HG03135 (cell line): Measurements from ENCODE around the gene LAMA2.

Source experiments
- ATAC-seq: cut with Tn5 transposase; IDR thresholded peaks from one replicate; pipeline ENCODE4 v1.9.1; 2021; ENCODE audit warnings: mild to moderate bottlenecking, moderate library complexity; ENCODE audit not compliant: unreplicated experiment

LAMA2 gene, protein sequence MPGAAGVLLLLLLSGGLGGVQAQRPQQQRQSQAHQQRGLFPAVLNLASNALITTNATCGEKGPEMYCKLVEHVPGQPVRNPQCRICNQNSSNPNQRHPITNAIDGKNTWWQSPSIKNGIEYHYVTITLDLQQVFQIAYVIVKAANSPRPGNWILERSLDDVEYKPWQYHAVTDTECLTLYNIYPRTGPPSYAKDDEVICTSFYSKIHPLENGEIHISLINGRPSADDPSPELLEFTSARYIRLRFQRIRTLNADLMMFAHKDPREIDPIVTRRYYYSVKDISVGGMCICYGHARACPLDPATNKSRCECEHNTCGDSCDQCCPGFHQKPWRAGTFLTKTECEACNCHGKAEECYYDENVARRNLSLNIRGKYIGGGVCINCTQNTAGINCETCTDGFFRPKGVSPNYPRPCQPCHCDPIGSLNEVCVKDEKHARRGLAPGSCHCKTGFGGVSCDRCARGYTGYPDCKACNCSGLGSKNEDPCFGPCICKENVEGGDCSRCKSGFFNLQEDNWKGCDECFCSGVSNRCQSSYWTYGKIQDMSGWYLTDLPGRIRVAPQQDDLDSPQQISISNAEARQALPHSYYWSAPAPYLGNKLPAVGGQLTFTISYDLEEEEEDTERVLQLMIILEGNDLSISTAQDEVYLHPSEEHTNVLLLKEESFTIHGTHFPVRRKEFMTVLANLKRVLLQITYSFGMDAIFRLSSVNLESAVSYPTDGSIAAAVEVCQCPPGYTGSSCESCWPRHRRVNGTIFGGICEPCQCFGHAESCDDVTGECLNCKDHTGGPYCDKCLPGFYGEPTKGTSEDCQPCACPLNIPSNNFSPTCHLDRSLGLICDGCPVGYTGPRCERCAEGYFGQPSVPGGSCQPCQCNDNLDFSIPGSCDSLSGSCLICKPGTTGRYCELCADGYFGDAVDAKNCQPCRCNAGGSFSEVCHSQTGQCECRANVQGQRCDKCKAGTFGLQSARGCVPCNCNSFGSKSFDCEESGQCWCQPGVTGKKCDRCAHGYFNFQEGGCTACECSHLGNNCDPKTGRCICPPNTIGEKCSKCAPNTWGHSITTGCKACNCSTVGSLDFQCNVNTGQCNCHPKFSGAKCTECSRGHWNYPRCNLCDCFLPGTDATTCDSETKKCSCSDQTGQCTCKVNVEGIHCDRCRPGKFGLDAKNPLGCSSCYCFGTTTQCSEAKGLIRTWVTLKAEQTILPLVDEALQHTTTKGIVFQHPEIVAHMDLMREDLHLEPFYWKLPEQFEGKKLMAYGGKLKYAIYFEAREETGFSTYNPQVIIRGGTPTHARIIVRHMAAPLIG (N-terminal part only)

DNA sequence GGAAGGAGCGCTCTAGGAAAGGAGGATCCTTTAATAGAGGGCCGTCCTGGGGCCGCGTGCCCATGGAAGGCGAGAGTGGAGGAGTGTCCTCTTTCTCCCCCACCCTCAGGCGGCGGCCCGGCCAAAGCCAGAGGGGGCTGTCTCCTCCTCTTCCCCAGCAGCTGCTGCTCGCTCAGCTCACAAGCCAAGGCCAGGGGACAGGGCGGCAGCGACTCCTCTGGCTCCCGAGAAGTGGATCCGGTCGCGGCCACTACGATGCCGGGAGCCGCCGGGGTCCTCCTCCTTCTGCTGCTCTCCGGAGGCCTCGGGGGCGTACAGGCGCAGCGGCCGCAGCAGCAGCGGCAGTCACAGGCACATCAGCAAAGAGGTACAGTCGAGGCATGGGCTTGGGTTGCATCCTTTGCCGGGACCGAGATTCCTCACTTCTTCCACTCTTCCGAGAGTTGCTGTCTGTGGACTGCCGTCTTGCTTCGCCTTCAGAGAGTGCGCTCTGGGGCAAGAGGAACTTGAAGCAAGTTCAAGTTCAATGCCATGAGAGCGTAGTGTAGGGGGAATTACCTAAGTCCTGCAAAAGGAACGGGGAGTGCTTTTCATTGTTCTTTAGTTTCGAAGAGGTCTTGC lies at the start of gene LAMA2:
Gene LAMA2 (plus strand): TSS at position 148 of the 621 bp plus-strand sequence. CDS start 108 bp downstream, at position 256.
- no peak for ATAC-seq

DNA sequence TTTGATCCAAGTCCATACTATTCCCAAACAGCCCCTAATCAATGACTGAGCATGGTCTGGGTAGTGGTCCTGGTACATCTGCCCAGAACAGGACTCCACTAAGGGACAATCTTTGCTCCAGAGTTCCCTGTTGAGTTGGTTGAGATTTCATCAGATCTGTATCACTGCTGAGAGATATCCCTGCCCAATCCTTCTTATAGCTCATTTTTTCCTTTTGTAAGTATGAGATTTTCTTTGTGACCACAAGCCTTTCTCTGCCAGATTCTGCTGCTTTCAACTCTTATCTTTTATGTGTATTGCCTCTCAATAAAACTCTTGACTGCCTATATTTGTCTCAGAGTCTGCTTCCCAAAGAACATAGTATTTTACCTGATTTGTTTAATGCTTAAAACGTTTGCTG lies 46.2 kb upstream of the LAMA2 start:
- ATAC-seq: no peak

DNA sequence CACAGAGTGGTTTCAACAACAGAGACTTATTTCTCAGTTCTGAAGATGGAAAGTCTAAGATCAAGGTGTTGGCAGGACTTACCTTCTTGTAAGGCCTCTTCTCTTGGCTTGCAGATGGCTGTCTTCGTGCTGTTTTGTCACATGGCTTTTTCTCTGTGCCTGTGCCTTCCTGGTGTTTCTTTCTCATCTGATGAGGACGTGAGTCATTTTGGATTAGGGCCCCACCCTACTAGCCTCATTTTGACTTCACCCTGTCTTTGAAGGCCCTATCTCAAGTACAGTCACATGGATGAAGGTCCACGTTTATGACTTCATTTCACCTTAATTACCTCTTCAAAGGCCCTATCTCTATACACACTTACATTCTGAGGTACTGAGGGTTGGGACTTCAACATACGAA lies 41.4 kb upstream of the LAMA2 start:
- ATAC-seq: no peak

DNA sequence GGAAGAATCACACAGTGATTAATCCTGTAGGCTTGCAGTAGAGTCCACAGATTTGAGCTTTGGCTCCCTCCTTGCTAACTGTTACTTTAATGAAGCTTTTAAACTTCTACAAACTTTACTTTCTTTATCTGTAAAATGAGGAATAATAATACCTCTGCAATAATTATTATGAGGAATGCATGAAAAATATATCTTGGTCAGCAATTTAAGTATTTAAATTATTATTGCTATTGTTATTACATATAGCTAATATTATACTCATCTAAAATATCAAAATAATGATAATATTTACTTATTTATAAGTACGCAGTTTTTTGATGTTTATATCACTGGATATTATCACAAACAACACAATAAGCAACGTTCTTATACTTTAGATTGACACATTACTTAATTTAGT lies 38.3 kb upstream of the LAMA2 start:
- no peak for ATAC-seq

GRCh38 chr6:128847431-128848210 lies 35.3 kb upstream of the LAMA2 start:
- no peak for ATAC-seq

DNA sequence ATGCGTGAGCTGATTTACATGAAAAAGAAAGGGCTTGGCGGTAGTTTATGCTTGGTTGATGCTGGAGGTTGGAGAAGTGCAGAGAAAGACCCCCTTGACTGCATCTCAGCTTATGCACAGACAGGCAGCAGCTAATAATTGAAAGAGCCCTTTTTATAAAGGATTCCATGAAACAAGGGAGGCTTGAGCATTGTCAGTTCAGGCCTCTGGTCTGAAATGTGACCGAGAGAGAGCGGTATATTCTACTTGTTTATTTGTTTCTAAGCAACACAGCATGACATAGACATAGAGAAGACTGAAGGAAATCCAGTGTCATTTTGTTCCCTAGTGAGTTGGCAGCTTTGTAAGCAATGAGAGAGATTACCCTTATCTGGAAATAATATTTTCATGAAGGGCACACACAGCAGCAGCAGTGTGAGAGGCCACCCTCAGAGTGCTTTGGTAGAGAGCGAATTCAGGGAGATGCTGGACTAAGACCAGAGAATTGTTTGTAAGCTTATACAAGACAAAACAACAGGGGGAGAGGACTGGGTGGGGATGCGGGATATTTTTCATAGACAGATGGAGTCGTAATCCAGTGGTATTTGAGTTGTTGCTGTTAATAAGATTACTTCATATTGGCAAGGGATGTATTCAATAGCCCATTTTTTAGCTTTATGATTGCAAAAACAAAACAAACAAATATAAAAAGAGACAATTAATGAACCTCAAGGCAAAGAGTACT lies 34.6 kb upstream of the LAMA2 start:
- ATAC-seq: no peak

DNA sequence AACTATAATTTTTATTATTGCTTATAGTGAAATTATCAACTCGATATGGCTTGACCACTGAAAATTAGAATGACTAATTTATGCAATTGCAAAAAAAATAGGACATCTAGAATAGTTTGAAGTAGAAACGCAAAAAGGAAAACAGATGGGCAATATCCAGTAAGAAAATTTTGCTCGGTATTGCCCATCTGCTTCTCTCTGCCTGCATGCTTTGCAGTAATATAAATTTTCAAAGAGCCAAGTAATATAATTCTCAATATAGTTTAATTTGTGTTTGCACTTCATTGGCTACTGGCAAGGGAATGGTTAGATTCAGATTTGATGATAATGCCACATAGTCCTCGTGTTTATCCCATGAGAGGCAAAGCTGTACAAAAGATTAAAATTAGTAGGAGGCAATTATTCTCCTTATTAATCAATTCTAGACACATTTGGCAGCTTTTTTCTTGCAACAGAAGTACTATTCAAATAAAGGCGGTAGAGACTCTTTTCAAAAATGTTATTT lies 27.3 kb upstream of the LAMA2 start:
- ATAC-seq: no peak

GRCh38 chr6:128857806-128858205 lies 25.1 kb upstream of the LAMA2 start:
- no peak for ATAC-seq

DNA sequence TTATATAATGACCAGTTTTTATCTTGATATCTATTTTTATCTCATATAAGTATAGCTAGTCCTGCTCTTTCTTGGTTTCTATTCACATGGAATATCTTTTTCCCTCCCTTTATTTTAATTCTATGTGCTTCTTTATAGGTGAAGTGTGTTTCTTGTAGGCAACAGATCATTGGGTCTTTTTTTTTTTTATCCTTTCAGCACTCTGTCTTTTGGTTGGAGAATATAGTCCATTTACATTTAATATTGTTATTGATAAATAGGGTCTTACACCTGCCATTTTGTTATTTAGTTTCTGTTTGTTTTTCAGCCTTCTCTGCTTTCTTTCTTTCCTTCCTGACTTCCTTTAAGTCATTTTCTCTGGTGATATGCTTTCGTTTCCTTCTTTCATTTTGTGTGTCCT lies 22.2 kb upstream of the LAMA2 start:
- no peak for ATAC-seq

GRCh38 chr6:128863983-128864382 lies 19.0 kb upstream of the LAMA2 start:
- no peak for ATAC-seq

- no peak for ATAC-seq
These were observed 12.2 kb upstream of the LAMA2 start for GRCh38 chr6:128870746-128871145.

DNA sequence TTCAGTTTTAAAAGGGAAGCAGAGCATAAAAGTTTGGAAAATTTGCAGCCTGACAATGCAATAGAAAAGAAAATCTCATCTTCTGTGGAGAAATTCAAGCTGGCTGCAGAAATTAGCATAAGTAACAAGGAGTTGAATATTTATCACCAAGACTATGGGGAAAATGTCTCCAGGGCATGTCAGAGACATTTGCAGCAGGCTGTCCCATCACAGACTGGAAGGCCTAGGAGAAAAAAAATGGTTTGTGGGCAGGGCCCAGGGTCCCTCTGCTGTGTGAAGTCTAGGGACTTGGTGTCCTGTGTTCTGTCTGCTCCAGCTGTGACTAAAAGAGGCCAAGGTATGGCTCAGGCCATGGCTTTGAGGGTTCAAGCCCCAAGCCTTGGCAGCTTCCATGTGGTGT lies 8.1 kb upstream of the LAMA2 start:
- no peak for ATAC-seq

GRCh38 chr6:128882560-128882959 lies 378 bp upstream of the LAMA2 start:
- ATAC-seq: no peak

- no peak for ATAC-seq
These were observed 968 bp downstream of the LAMA2 start for GRCh38 chr6:128883906-128884305.

DNA sequence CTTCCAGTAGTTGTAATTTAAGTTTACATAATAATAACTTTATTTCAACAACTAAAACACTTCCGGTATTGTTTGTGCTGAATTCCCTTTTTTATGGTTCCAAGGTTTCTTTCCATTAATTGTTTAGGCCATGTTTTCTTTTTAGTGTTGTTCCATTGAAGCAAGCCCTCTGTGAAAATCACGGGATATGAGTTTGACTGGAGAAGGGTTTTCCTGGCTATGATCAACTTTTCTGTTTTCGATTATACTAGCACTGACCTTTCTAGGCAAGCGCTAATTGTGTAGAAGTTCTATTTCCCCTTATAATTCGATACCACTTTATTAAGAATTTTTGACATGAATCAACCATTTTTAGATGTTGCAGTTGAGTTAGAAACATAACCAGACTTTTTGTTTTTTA lies 2.4 kb downstream of the LAMA2 start:
- ATAC-seq: no peak

- no peak for ATAC-seq
These were observed 3.8 kb downstream of the LAMA2 start for GRCh38 chr6:128886706-128887105.

DNA sequence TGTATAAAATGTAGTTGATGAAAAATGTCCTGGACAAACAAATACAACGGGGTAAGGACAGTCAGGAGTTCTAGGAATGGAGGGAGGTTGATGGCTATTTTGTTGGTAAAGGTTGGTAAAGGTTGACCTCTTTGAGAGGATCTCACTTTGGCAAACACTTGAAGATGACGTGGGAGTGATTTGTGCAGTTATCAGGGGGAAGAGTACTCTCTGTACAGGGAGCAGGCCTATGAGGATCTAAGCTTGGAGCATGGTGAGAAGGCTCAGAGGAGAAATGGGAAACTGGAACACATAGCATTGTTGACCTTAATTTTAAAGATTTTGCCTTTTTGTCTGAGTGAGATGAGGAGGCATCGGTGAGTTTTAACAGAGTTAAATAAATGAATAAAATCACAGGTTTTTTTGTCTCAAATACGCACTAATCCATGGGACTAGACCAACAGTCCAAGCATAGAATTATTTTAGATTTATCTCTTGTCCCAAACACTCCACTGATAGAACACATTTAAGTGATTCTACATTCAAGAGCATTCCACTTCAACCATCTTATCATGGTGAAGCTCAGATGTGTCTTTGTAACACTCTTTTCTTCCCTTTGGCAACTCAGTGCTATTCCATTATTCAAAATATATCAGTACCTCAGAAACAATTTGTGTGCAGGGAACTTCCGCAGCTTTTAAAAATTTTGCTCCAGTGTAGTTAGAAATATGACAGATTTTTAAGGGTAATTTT lies 5.7 kb downstream of the LAMA2 start:
- no peak for ATAC-seq

- no peak for ATAC-seq
These were observed 6.9 kb downstream of the LAMA2 start for GRCh38 chr6:128889870-128890269.
